GM18507 (cell line): ENCODE results near the gene KCTD21.

ENCODE experiments used
- DNase-seq: peaks from one replicate; pipeline ENCODE4 v3.0.0; 2011; ENCODE audit warnings: low read depth; ENCODE audit not compliant: insufficient read length; ENCODE audit errors: extremely low spot score
- FAIRE-seq: peaks from 2 replicates; lab custom pipeline; 2011; peaks lifted over from hg19 to GRCh38; lab: Jason Lieb, UNC

KCTD21 gene

DNA sequence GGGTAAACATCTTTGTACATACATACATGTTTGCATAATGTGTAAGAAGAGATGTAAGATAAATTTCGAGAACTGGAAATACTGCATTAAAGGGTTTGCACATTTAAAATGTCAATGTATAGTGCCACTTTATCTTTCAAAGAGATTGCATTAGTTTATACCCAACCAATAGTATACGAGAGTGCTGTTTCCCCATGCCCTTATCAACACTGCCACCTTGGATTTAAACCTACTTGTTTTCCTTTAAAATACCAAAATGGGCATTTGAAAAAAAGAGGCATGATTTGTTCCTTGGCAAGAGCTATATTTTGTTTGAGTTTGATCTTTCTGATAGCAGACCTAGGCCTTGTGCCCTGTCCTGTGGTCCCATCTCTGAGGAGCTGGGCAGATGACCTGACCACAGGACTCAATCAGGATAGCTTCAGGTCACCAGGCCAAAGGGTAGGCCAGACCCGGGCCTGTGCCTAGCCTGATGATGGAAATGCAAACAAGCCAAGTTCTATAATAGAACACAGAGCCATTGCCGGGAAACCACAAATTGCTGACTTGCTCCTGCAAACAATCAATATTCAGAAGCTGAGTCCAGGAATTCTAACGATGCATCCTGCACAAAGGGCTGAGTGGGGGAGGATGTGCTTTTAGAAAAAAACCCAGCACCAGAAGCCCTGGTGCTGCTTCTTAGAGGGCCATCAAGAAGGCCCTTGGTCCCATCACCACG, 32.1 kb downstream of the KCTD21 start:
- DNase-seq (no peak), FAIRE-seq (no peak)

- DNase-seq: no peak
- no peak for FAIRE-seq
Measured at GRCh38 chr11:78151804-78152203, 36.6 kb downstream of the KCTD21 start.

DNA sequence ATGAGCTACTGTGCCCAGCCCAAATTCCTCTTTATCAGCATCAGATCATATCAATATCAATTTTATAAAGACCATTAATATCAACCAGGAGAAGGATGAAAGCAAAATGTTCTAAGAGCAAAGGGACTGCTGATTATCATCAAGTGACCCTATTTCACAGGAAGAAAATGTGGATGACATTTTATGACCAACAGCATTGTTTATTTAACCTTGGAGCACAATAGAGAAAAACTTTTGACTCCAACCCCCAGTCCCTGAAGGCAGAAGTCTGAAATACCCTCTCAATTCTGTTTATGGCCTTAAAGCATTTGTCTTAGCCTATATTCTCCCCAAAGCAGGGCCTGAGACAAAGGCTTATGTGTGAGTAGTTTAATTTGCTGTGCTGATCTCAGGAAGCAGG, 37.7 kb downstream of the KCTD21 start:
- FAIRE-seq: no peak

DNA sequence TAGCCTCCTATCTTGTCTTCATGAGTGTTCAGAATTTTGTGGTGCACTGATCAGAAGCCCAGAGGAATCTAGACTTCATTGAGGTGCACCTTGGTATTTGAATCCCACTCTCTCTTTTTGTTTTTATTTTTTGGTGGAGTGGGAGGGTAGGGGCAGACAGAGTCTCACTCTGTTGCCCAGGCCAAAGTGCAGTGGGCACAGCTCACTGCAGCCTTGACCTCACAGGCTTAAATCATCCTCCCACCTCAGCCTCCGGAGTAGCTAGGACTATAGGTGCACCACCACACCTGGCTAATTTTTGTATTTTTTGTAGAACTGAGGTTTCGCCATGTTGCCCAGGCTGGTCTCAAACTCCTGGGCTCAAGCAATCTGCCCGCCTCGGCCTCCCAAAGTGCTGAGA, 38.1 kb downstream of the KCTD21 start:
- no peak for DNase-seq
- no peak for FAIRE-seq

More for the DNA sequence above, 37.7 kb downstream of the KCTD21 start:
- no peak for DNase-seq

DNA sequence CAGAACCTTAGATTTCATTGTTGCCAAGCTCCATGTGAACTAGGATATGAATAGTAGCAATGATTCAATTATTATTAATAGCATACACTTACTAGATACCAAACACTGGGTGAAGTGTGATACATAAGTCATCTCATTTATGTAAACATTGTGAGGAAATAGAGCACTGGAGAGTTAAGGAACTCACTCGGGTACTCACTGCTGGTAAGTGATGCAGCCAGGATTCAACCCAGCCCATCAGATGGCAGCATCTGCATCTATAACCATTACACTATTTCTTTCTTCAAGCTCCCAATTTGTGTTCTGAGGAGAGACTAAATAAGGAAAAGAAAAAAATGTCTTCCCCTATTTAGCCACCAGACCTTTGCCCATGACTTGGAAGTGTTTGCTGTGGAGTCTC, 38.8 kb downstream of the KCTD21 start:
- no peak for FAIRE-seq

DNA sequence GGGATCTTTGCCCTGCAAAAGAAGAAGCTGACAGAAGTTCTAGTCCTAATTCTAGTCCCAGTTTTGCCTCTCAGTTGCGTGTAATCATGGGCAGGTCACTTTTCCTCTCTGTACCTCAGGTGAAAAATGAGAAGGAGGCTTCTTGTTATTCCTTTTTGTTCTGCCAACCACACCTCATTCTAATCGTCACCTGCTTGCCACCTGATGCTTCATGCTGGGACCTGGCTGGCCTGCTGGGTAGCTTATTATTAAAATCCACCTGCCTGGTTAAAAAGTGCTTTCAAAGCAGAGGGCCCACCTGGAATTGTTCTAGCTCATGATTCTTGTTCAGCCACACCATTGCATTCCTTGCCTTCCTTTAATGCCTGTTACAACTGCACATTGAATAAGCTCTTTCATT, 40.6 kb downstream of the KCTD21 start:
- DNase-seq: no peak

More for the DNA sequence above, 38.8 kb downstream of the KCTD21 start:
- no peak for DNase-seq

GRCh38 chr11:78145511-78146025, 42.9 kb downstream of the KCTD21 start:
- DNase-seq (no peak), FAIRE-seq (no peak)

More for the DNA sequence above, 40.6 kb downstream of the KCTD21 start:
- FAIRE-seq: no peak

GRCh38 chr11:78140392-78141077, 47.9 kb downstream of the KCTD21 start:
- no peak for DNase-seq

GRCh38 chr11:78139422-78140391, 48.7 kb downstream of the KCTD21 start, which contains the start of gene ALG8:
ALG8 (minus strand) TSS chr11:78139626; CDS start chr11:78139588, 38 bp downstream.
- FAIRE-seq (peak; percentile 90), DNase-seq (peak; percentile 99)

More at GRCh38 chr11:78140392-78141077, 47.9 kb downstream of the KCTD21 start:
- FAIRE-seq: no peak

GRCh38 chr11:78138694-78139421, 49.6 kb downstream of the KCTD21 start:
- FAIRE-seq (peak; percentile 26), DNase-seq (no peak)

GRCh38 chr11:78138291-78138690, 50.1 kb downstream of the KCTD21 start:
- no peak for FAIRE-seq
- DNase-seq: no peak

DNA sequence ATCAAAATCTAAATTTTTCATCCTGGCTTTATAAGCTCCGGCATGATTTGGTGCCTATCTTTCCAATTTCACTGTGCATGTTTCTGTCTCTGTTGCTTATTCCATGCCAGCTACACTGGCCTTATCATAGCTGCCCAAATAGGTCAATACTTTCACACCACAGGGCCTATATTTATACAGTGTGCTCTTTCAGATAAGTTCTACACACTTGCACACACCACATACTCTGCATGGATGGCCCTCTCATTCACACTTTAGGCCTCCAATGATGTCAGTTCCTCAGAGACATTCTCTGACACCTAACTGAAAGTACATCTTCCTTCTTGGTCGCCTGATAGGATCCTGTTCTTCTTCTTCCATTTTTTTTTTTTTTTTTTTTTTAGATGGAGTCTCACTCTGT, 56.0 kb downstream of the KCTD21 start:
- DNase-seq (no peak), FAIRE-seq (no peak)

DNA sequence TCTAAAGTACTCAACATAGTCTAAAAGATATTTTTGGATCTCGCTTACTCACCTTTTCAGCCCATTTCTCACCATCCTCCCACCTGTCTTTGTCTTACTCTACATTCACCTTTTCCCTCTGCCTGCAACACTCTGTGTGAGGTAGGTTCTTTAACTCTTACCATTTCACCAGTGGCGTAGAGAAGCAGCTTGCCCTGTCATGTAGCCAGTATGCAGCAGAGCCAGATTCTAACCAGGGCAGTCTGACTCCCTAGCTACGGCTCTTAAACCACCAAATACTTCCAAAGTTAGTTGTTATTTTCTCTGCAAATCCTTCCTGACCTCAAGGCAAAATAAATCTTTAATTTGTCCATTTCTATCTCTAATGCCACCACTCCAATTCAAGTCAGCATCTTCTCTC, 56.5 kb downstream of the KCTD21 start:
- FAIRE-seq (no peak), DNase-seq (no peak)

- FAIRE-seq (no peak), DNase-seq (no peak)
Measured at GRCh38 chr11:78127403-78127802, 61.0 kb downstream of the KCTD21 start.
